Urinary bladder (tissue), 4 donors: Measurements from ENCODE around the gene POU5F1. TPM values are rescaled to one million over a fixed set of nuclear protein-coding genes. Genes with fewer than 3 reads are reported as not detected.

ENCODE experiments used
- DNase-seq: peaks from one replicate; pipeline ENCODE4 v3.0.0-alpha.2; 2015; ENCODE audit errors: extremely low spot score
- H3K27ac ChIP-seq: one replicate; pipeline ENCODE4 v1.5.1; 2013; ENCODE audit warnings: low read depth, mild to moderate bottlenecking, moderate library complexity
- H3K36me3 ChIP-seq: one replicate; pipeline ENCODE4 v1.6.1; 2013; ENCODE audit warnings: mild to moderate bottlenecking, moderate library complexity; ENCODE audit not compliant: insufficient read depth
- H3K4me1 ChIP-seq: one replicate; pipeline ENCODE4 v1.6.1; 2013; ENCODE audit warnings: mild to moderate bottlenecking, moderate library complexity; ENCODE audit not compliant: insufficient read depth
- H3K4me3 ChIP-seq: one replicate; pipeline ENCODE4 v1.5.1; 2013; ENCODE audit warnings: low read depth, low read length
- WGBS: extraction: QIAGEN DNeasy Blood & Tissue Kit; methylation state at CpG from one replicate; pipeline ENCODE4 v1.1.7; 2013; 5-methylcytosine and 5-hydroxymethylcytosine counted together
- polyA plus RNA-seq: library from polyadenylated mRNA; stranded (reverse); fragments of 200-250 nt; gene quantifications from one replicate; pipeline ENCODE4 v1.2.3, GENCODE V29; 2013
- total RNA-seq: library from RNA; depleted of rRNA; stranded (reverse); fragments of >200 nt; gene quantifications from one replicate; pipeline ENCODE4 v1.2.3, GENCODE V29; 2014
- donor health status: healthy with polysubstance abuse.
- donor health status: healthy.

Gene POU5F1
- total and polyA plus RNA-seq, 2 donors, result 3.0 to 4.4 TPM

DNA sequence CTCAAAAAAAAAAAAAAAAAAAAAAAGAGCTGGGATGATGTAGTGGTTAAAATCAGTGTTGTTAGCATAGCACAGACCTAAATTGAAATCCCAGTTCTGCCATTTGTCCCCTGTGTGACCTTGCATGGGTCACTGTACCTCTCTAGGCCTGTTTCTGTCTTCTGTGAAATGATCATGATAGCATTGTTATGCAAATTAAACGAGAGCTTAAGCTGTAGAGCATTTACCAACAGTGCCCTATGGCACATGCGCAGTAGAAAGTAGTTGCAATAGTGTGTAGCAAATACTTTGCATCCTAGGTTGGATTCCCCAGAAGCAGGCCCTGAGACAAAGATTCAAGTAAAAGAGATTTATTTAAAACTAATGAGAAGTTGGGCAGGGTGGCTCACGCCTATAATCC lies 38.9 kb downstream of the POU5F1 start:
- no peak overlapping the region for H3K4me3 ChIP-seq
- no peaks in the 10 kb centered on the region for H3K36me3 ChIP-seq
- DNase-seq, result no peak
- no peaks in the 10 kb centered on the region for H3K4me1 ChIP-seq
- 89% methylated on average over 3 of the region's 3 CpGs for WGBS
- H3K27ac ChIP-seq, result no peak overlapping the region

DNA sequence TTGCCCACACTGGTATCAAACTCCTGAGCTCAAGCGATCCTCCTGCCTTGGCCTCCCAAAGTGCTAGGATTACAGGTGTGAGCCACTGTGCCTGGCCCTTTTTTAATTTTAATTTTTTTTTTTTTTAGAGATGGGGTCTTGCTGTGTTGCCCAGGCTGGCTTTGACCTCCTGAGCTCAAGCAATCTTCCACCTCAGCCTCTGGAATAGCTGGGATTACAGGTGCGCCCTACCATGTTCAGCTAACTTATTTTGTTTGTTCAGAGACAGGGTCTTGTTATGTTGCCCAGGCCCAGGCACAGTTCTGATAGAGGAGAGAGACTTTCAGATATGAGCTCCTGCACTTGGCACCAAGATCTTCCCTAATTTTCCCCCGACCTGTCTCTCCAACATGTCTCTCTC lies 39.7 kb downstream of the POU5F1 start:
- DNase-seq, result no peak
- Histone ChIP-seq H3K4me1 (no peaks in the 10 kb centered on the region), H3K4me3 (no peak overlapping the region), H3K36me3 (no peaks in the 10 kb centered on the region), H3K27ac (no peak overlapping the region)
- WGBS, result 97% methylated on average over 3 of the region's 3 CpGs

DNA sequence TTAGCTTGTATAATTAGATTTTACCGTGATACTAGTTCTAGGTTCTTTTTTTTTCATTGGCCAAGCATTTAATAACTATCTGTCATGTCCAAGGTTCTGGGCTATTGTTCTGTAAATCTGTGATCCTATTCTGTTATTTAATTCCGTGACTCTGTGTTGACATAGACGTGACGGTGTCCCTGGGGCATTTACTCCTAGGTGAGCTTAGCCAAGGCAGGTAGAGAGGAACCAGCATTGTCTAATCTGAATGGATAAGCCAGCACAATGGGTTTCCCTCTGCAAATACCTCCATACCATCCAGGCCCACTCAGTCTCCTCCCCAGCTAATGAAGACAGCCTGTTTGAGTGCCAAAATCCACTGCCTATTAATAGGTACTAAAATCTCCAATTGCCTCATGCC lies 41.4 kb downstream of the POU5F1 start:
- Histone ChIP-seq H3K4me3 (no peak overlapping the region), H3K27ac (no peak overlapping the region), H3K36me3 (no peaks in the 10 kb centered on the region), H3K4me1 (no peaks in the 10 kb centered on the region)
- WGBS, result 75% methylated on average over 4 of the region's 4 CpGs
- DNase-seq, result no peak

DNA sequence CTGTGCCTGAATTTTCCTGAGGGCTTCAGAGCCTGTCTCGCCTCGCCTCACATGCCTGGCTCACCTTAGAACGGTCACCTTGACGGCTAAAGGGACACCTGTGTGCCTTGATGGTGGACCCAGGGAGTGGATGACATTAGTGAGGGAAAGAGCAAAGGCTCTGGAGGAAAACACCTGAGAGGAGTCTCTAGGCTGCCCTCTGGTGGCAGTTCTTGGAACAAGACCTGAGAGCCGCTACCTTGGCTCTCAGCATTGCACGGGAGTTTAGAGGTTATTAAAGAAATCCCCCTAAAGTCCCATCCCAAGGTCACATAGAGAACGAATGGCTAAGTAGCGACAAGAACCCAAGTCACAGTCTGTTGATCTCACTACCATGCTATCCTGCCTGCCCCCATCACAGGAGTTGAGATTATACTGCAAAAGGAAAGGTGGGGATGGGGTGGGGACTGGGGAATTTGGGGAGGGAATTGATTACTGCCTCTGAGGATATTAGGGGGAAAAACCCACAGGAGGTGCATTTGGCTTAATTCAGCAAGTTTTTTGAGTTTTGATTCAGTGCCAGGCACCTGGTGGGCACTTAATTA lies 42.3 kb downstream of the POU5F1 start:
- H3K4me3 ChIP-seq, result no peak overlapping the region
- WGBS, result 8% methylated on average over 8 of the region's 8 CpGs
- no peaks in the 10 kb centered on the region for H3K36me3 ChIP-seq
- no peak for DNase-seq
- no peaks in the 10 kb centered on the region for H3K4me1 ChIP-seq
- no peak overlapping the region for H3K27ac ChIP-seq

DNA sequence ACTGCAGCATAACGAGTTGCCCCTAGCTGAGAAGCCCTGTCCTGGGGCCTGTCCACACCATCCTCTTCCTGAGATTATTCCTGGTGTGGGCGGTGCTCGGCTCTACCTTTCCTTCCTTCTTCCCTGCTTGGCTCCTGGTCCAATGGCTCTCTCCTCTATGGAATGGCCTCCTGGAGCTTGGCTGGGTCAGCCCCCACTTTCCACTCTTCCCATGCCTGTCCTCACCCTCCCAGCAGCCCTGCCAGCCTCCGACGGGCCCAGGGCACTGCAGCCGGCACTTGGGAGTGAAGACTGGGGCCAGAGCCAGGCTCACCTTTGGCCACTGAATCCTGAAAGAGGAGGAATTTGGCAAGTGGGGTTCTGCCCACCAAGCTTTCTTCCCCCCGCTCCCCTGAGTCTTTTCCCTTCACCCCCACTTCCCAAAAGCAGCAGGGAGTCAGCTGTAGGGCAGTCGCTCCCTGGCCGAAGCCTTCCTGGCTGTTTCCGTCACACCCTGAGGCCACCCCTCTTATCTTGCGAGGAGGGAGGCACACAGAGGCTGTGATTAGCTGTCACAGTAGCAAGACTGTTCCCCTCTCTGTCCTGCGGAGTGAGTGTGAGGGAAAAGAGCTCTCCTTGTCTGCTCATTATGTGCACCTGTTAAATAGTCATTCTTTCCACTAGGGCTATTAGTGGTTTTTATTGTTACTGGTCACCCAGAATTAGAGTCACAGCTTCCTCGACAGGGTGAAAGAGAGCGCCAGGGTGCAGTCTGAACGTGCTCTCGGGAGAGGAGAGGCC lies 43.9 kb downstream of the POU5F1 start:
- DNase-seq, result no peak
- Histone ChIP-seq H3K4me1 (no peaks in the 10 kb centered on the region), H3K4me3 (no peak overlapping the region), H3K27ac (no peak overlapping the region), H3K36me3 (no peaks in the 10 kb centered on the region)
- 69% methylated on average over 16 of the region's 16 CpGs for WGBS

DNA sequence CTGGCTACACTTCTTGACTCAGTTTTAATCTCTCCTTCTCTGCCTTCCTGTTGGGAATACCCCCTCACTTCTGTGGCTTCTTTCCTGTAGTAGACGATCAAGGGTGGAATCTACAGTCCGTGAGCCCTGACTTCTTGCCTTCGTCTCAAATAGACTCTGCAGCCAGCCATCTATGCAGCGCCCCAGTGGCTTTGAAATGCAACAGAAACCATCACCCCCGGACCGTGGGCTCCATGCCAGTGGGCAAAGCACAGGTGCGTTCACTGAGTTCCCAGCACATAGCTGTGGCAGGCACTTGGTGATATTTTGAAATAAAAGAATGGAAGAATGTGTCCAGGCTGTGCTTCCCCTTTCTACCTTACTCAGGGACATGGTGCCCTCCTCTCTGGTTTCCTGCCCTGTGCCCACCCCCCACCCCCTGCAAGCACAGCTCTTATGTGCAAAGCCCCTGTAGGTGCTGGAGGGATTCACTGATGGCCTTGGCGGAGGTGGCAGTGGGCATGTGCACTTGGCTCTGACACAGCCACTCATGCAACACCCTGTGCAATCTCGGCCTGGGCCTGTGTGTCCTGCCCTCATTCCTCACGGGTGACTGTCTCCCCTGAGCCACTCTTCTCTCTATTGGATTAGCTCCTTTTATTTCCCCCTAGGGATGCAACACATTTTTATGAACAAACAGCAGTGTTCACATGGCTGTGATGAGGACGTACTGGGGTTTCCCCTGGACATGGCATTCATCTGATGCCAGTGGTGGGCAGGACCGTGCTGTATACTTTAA lies 44.7 kb downstream of the POU5F1 start:
- no peak for DNase-seq
- WGBS, result 70% methylated on average over 12 of the region's 12 CpGs
- no peaks in the 10 kb centered on the region for H3K36me3 ChIP-seq
- no peak overlapping the region for H3K4me3 ChIP-seq
- no peak overlapping the region for H3K27ac ChIP-seq
- H3K4me1 ChIP-seq, result no peaks in the 10 kb centered on the region

DNA sequence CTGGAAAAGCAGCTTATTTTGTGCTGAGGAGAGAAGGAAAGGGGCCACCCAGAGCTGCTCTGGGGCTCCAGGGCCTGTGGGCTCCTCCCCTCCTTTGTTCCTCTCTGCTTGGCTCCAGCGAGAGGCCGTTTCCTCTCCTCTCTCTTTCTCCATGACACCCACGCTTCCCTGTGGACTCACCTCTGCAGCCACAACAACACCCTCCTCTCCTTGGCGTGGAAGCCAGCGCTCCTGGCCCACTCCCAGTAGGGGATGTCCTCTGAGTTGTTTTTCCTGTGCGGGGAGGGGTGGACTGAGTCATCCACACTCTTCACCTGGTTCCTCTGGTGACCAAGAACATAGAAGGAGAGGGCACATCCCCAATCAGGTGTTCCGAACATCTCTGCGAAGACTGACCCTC lies 45.3 kb downstream of the POU5F1 start:
- H3K4me3 ChIP-seq, result no peak overlapping the region
- 55% methylated on average over 8 of the region's 8 CpGs for WGBS
- no peak overlapping the region for H3K27ac ChIP-seq
- no peaks in the 10 kb centered on the region for H3K4me1 ChIP-seq
- DNase-seq, result no peak
- H3K36me3 ChIP-seq, result no peaks in the 10 kb centered on the region

DNA sequence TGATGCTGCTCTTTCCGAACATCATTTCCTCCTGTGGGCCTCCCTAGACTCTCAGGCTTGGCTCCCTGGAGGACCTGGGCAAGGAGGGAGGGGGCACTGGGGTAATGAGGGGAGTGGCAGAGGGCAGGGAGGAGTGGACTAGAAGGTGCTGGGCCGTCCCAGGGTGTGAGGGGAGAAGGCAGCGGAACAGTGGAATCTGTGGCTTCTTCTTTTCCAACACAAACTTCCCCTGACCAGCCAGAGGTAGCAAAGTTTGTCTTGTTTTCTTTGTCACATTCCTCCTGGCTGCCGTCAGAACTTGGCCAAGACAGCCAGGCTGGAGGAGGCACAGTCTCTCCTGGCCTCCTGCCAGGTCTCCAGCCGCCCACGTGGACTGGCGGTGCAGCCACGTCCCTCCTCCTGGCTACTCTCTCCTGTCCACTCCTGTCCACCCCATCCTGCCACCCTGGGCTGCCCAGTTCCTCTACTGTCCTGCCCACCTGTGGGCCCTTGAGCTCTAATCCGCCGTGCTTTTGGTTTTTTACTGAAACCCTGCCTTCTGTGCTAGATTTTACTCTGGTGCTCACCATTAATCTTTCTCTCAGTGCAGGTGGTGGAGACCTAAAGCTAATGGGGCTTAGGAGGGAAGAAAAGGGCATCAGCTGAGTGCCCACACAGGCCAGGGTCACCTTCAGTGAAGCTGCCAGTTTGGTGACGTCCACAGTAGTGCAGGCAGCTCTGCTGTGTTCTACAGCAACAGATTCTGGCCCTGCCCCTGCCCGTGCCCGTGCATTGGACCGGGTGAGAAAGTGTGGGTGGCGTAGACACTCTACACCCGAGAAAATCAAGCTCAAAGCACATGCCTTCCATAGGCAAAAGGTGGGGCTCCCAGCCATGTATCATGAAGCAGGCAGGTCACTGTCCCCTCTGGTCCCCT lies 47.4 kb downstream of the POU5F1 start:
- Histone ChIP-seq H3K4me3 (no peak overlapping the region), H3K27ac (peak overlapping the region; percentile 55), H3K36me3 (no peaks in the 10 kb centered on the region), H3K4me1 (no peaks in the 10 kb centered on the region)
- 43% methylated on average over 16 of the region's 16 CpGs for WGBS
- DNase-seq, result peak; percentile 73

DNA sequence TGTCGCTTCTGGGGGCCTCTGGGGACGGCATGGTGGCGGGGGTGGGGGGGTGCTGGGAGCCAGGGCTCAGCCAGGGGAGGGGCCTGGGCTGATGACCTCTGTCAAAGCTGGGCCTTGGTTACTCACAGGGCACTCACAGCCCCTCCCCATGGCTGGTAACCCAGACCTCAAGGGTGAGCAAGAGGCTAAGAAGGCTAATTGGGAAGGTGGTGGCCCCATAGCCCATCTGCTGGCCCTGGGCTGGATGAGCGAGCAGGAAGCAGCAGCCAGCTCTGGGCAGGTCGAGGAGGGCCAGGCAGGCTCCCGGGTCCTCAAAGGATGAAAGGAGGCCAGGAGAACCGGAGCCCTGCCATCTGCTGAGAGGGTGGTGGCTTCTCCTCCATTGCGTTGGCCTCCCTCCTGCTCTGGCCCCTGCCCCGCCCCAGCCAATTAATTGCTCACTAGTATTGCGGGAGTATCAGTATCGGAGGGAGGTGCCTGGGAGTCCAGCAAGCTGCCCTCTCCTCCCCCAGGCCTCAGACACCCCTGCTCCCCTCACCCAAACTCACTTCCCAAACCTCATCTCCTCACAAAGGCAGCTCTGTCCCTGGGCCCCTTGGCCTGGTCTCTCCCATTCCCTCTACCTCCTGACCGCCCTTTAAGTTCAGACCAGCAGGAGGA lies 49.2 kb downstream of the POU5F1 start:
- H3K4me3 ChIP-seq, result no peak overlapping the region
- no peaks in the 10 kb centered on the region for H3K4me1 ChIP-seq
- no peak overlapping the region for H3K27ac ChIP-seq
- H3K36me3 ChIP-seq, result no peaks in the 10 kb centered on the region
- 88% methylated on average over 12 of the region's 12 CpGs for WGBS
- no peak for DNase-seq

DNA sequence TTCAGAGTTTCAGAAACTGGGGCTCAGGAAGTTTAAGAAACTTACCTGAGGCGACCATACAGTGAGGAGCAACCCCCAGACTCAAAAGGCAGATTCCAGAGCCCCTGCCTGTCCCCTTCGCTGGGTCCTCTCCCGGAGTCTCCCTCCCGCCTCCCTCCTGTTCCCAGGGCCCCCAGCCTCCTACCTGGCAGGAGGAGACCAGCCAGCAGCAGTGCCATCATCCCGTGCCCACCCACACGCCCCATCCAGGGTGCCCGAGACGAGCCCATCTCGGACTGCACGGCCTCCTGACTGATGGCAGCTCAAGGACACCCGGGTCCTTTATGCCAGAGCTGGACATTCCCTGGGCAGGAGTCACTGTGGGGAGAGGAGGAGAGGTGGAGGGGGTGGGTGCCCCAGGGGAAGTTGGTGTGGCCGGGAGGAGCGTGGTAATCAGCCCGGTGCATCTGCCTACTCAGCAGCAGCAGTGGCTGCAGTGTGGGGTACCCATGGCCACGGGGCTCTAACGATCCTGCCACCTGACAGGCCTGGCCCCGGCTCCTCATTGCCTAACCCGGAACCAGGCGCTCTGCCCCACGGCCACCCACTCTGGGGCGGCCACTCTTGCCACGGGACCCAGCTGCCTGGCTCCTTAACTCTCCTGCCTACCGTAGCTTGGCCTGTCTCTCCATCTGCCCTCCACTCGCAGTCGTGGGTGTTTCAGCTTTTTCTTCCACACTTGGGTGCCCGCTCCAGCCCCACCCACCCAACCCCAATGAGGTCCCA lies 50.1 kb downstream of the POU5F1 start, which contains the start of gene CDSN:
Gene CDSN, minus strand, starts transcription at position 296 of the 765 bp plus-strand sequence. Its CDS starts 27 bp downstream, at position 269.
- no peak within 1 kb of the TSS for H3K27ac ChIP-seq
- no peaks in the 10 kb centered on the region for H3K36me3 ChIP-seq
- no peak for DNase-seq
- WGBS, result 85% methylated on average over 26 of the region's 26 CpGs
- H3K4me1 ChIP-seq, result no peaks in the 10 kb centered on the region
- H3K4me3 ChIP-seq, result no peak within 1 kb of the TSS

DNA sequence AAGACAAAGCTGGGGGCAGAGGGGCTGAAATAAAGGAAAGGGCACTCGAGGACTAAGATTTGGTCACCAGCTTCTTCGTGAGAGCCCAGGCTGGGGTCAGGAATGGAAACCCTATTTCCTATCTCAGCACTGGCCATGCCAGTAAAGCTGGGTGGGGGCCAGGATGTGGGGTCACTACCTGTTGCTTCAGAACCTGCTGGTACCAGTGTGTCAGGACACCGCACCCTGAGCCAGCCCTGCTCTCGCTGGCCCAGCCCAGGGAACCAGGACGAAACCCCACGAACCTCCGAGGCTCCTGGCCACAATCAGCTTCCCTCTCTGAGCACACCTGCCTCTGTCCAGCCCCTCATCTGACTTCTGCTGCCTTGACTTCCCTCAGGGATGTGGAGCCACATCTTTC lies 52.3 kb downstream of the POU5F1 start:
- Histone ChIP-seq H3K36me3 (no peaks in the 10 kb centered on the region), H3K27ac (no peak overlapping the region), H3K4me1 (no peaks in the 10 kb centered on the region), H3K4me3 (no peak overlapping the region)
- no peak for DNase-seq
- 83% methylated on average over 7 of the region's 7 CpGs for WGBS

DNA sequence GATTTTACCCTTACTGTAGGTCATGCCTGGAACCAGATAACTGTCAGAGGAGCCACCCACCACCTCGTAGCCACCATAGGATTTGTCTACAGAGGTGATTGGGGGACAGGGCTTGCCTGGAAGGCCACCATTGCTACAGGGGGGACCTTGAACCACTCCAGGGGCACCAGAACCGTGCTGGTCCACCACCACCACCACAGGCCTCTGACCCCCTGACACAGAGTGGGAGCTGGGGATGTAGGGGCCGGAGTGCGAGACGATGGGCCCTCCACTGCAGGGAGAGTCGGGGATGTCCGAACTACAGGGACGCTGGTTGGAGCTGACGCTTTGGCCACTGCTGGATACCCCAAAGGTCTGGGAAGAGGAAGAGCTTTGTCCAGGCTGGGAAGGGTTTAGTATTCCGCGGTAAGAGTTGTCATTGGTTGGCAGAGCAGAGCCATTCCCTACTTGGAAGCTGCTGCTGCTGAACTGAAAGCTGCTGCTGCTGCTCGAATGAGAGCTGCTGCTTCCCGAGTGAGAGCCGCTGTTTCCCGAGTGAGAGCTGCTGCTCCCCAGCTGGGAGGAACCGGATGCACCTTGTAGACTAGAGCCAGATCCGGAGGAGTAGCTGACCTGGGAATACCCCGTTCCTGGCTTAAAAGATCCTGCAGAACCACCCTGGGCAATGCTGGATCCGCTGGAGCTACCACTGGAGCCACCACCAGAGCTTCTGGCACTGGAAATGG lies 53.7 kb downstream of the POU5F1 start:
- WGBS, result 74% methylated on average over 19 of the region's 19 CpGs
- Histone ChIP-seq H3K4me1 (no peaks in the 10 kb centered on the region), H3K4me3 (no peak overlapping the region), H3K27ac (no peak overlapping the region), H3K36me3 (no peaks in the 10 kb centered on the region)
- no peak for DNase-seq
